Neural progenitor cell (in vitro differentiated cells): ENCODE measurements around the gene NIN. TPM values are rescaled to one million over a fixed set of nuclear protein-coding genes. Genes with fewer than 3 reads are reported as not detected.

Experiments used
- DNase-seq: peaks from one replicate; pipeline ENCODE4 v3.0.0-alpha.2; 2016; ENCODE audit warnings: low spot score
- H2AFZ ChIP-seq: fragments of 200-600 bp; sonication (generic); replicated peaks from 2 replicates; pipeline ENCODE4 v1.6.1; 2016; ENCODE audit warnings: antibody characterized with exemption
- H3F3A ChIP-seq: fragments of 200-600 bp; sonication (generic); 2 replicates; pipeline ENCODE4 v1.6.1; 2016; ENCODE audit warnings: antibody characterized with exemption, low read depth
- H3K27ac ChIP-seq: fragments of 200-600 bp; sonication (generic); 2 replicates; pipeline ENCODE4 v1.5.1; 2016; ENCODE audit warnings: mild to moderate bottlenecking
- H3K27me3 ChIP-seq: fragments of 200-600 bp; sonication (generic); 2 replicates; pipeline ENCODE4 v1.6.1; 2016; ENCODE audit warnings: mild to moderate bottlenecking, moderate library complexity
- H3K36me3 ChIP-seq: fragments of 200-600 bp; sonication (generic); 2 replicates; pipeline ENCODE4 v1.5.1; 2016
- H3K4me1 ChIP-seq: fragments of 200-600 bp; sonication (generic); 2 replicates; pipeline ENCODE4 v1.6.1; 2016; ENCODE audit warnings: mixed run types
- H3K4me2 ChIP-seq: fragments of 200-600 bp; sonication (generic); 2 replicates; pipeline ENCODE4 v1.6.1; 2016
- H3K4me3 ChIP-seq: fragments of 200-600 bp; sonication (generic); 2 replicates; pipeline ENCODE4 v1.5.1; 2016
- H3K79me2 ChIP-seq: fragments of 200-600 bp; sonication (generic); 2 replicates; pipeline ENCODE4 v1.6.1; 2016; ENCODE audit warnings: low read depth
- H3K9ac ChIP-seq: fragments of 200-600 bp; sonication (generic); 2 replicates; pipeline ENCODE4 v1.6.1; 2016
- H3K9me3 ChIP-seq: fragments of 200-600 bp; sonication (generic); 2 replicates; pipeline ENCODE4 v1.5.1; 2016; ENCODE audit warnings: low read depth
- H4K20me1 ChIP-seq: fragments of 200-600 bp; sonication (generic); 2 replicates; pipeline ENCODE4 v1.6.1; 2016; ENCODE audit warnings: low read depth
- H3K27ac Mint-ChIP-seq: 3 replicates; pipeline ENCODE4 v1.8.0; 2021; ENCODE audit warnings: mixed read lengths
- H3K27me3 Mint-ChIP-seq: 2 replicates; pipeline ENCODE4 v1.8.0; 2022; ENCODE audit warnings: low read depth, mild to moderate bottlenecking, inconsistent platforms, moderate library complexity, mixed read lengths; ENCODE audit not compliant: insufficient read depth
- H3K36me3 Mint-ChIP-seq: 3 replicates; pipeline ENCODE4 v1.8.0; 2021; ENCODE audit warnings: mixed read lengths
- H3K4me1 Mint-ChIP-seq: 3 replicates; pipeline ENCODE4 v1.8.0; 2021; ENCODE audit warnings: mixed read lengths
- H3K4me3 Mint-ChIP-seq: 3 replicates; pipeline ENCODE4 v1.8.0; 2021; ENCODE audit warnings: mild to moderate bottlenecking, moderate library complexity, mixed read lengths
- H3K9me3 Mint-ChIP-seq: 3 replicates; pipeline ENCODE4 v1.8.0; 2020; ENCODE audit warnings: mixed read lengths
- EZH2 ChIP-seq: fragments of 200-600 bp; sonication (generic); IDR thresholded peaks from 2 replicates; pipeline ENCODE4 v1.6.1; 2017; ENCODE audit warnings: antibody characterized with exemption, mild to moderate bottlenecking, moderate library complexity
- EZH2phosphoT487 ChIP-seq: fragments of 200-600 bp; sonication (generic); IDR thresholded peaks from 2 replicates; pipeline ENCODE4 v1.6.1; 2017; ENCODE audit warnings: antibody characterized with exemption
- total RNA-seq: library from RNA; depleted of rRNA; stranded (reverse); fragments of >200 nt; gene quantifications from 2 replicates; pipeline ENCODE4 v1.2.3, GENCODE V29; 2015; ENCODE audit warnings: low replicate concordance
- TF ChIP-seq, protein P1 (sequence below): fragments of 200-600 bp; sonication (generic); IDR thresholded peaks from 2 replicates; pipeline ENCODE4 v1.5.1; 2017; ENCODE audit warnings: antibody characterized with exemption, mild to moderate bottlenecking

The NIN gene
- total RNA-seq, 1 donor from 2014 or later = 49.0 TPM

DNA sequence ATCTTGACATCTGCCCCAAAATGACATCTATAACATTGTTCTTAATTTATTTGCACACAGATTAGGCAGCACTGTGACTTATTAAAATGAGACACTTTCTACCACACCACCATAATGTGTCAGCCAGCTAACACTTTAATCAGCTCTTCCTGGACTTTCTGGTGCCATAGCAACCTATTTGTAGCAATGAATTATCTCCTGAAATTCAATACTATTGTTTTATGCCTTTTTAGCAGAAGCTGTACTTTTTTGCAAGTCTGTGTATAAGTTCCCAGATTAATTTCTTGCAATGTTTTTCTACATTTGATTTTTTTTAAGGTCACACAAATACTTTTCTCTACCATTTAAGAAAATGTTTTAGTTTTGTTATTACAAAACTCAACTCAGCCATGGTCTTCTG lies 90.1 kb downstream of the NIN start:
- H3F3A ChIP-seq = no peaks in the 10 kb centered on the region
- H3K79me2 ChIP-seq = no peaks in the 10 kb centered on the region
- H3K27ac Mint-ChIP-seq = no peak overlapping the region
- H3K4me1 ChIP-seq = no peaks in the 10 kb centered on the region
- H3K36me3 ChIP-seq = peaks cover 3% of the 10 kb centered on the region
- no peak overlapping the region for H3K4me2 ChIP-seq
- no peak overlapping the region for H3K4me3 Mint-ChIP-seq
- H3K9ac ChIP-seq = no peak overlapping the region
- no peak overlapping the region for H3K4me3 ChIP-seq
- no peak for DNase-seq
- H3K27me3 ChIP-seq = no peaks in the 10 kb centered on the region
- peaks cover 19% of the 10 kb centered on the region for H3K36me3 Mint-ChIP-seq
- H3K27me3 Mint-ChIP-seq = no peaks in the 10 kb centered on the region
- H3K4me1 Mint-ChIP-seq = no peaks in the 10 kb centered on the region
- no peaks in the 10 kb centered on the region for H3K9me3 ChIP-seq
- no peak overlapping the region for H3K27ac ChIP-seq
- H4K20me1 ChIP-seq = no peaks in the 10 kb centered on the region
- no peak overlapping the region for H2AFZ ChIP-seq
- no peaks in the 10 kb centered on the region for H3K9me3 Mint-ChIP-seq
- TF ChIP-seq, protein P1, sequence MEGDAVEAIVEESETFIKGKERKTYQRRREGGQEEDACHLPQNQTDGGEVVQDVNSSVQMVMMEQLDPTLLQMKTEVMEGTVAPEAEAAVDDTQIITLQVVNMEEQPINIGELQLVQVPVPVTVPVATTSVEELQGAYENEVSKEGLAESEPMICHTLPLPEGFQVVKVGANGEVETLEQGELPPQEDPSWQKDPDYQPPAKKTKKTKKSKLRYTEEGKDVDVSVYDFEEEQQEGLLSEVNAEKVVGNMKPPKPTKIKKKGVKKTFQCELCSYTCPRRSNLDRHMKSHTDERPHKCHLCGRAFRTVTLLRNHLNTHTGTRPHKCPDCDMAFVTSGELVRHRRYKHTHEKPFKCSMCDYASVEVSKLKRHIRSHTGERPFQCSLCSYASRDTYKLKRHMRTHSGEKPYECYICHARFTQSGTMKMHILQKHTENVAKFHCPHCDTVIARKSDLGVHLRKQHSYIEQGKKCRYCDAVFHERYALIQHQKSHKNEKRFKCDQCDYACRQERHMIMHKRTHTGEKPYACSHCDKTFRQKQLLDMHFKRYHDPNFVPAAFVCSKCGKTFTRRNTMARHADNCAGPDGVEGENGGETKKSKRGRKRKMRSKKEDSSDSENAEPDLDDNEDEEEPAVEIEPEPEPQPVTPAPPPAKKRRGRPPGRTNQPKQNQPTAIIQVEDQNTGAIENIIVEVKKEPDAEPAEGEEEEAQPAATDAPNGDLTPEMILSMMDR = no peak
- TF ChIP-seq EZH2phosphoT487 (no peak), EZH2 (no peak)

DNA sequence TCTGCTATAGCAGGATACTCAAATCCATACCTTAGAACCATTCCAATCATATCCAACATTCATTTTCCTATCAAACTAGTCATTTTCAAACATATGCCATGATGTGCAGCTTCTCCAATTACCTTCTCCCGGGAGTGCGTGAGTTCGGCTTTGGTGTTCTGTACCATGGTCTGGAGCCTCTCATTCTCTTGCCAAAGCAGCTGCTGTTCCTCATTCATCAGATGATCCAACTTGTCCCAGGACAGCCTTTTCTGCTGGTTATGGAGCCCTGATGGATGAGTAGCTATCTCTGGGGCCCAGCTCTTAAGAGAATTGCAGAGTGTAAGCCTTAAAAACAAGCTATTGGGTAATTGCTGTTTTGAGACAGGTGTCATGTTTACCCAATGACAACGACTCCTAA lies 91.8 kb downstream of the NIN start:
- Histone ChIP-seq H3F3A (no peaks in the 10 kb centered on the region), H3K4me3 (no peak overlapping the region), H3K4me1 (no peaks in the 10 kb centered on the region), H3K9ac (no peak overlapping the region), H3K27ac (no peak overlapping the region), H3K4me2 (no peak overlapping the region), H3K27me3 (no peaks in the 10 kb centered on the region), H3K9me3 (no peaks in the 10 kb centered on the region), H3K36me3 (peaks cover 7% of the 10 kb centered on the region), H3K79me2 (no peaks in the 10 kb centered on the region), H2AFZ (no peak overlapping the region), H4K20me1 (no peaks in the 10 kb centered on the region)
- Mint-ChIP-seq H3K27me3 (no peaks in the 10 kb centered on the region), H3K27ac (no peak overlapping the region), H3K4me1 (no peaks in the 10 kb centered on the region), H3K36me3 (peaks cover 23% of the 10 kb centered on the region), H3K9me3 (no peaks in the 10 kb centered on the region), H3K4me3 (no peak overlapping the region)
- TF ChIP-seq, protein P1 = no peak
- TF ChIP-seq EZH2 (no peak), EZH2phosphoT487 (no peak)
- DNase-seq = no peak

DNA sequence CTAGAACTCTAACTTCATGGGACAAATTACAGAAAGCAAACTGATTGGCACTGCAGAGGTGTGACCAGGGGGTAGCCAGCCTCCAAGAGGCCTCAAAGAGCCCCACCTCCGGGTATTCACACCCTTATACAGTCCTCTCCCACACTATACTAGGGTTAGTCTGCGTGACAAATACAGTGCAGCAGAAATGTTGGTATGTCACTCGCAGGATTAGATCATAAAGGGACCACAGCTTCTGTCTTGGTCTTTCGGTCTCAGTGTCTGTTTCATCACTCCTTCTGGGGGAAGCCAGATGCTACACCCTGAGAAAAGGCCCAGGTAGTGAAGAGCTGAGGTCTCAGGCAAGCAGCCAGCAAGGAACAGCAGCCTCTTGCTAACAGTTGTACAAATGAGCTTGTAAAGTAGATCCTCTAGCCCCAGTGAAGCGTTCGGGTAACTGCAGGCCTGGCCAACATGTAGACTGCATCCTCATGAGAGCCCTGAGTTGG lies 94.0 kb downstream of the NIN start:
- no peaks in the 10 kb centered on the region for H3K4me1 Mint-ChIP-seq
- no peaks in the 10 kb centered on the region for H3F3A ChIP-seq
- no peaks in the 10 kb centered on the region for H3K9me3 ChIP-seq
- H3K4me3 ChIP-seq = no peak overlapping the region
- peaks cover 25% of the 10 kb centered on the region for H3K36me3 Mint-ChIP-seq
- no peaks in the 10 kb centered on the region for H3K79me2 ChIP-seq
- H3K27me3 ChIP-seq = no peaks in the 10 kb centered on the region
- H3K4me2 ChIP-seq = no peak overlapping the region
- H4K20me1 ChIP-seq = no peaks in the 10 kb centered on the region
- no peak overlapping the region for H2AFZ ChIP-seq
- H3K27ac Mint-ChIP-seq = no peak overlapping the region
- no peak overlapping the region for H3K9ac ChIP-seq
- DNase-seq = no peak
- TF ChIP-seq, protein P1 = no peak
- TF ChIP-seq EZH2 = no peak
- TF ChIP-seq EZH2phosphoT487 = no peak
- H3K4me1 ChIP-seq = no peaks in the 10 kb centered on the region
- H3K27ac ChIP-seq = no peak overlapping the region
- H3K9me3 Mint-ChIP-seq = no peaks in the 10 kb centered on the region
- peaks cover 4% of the 10 kb centered on the region for H3K36me3 ChIP-seq
- no peaks in the 10 kb centered on the region for H3K27me3 Mint-ChIP-seq
- no peak overlapping the region for H3K4me3 Mint-ChIP-seq
